ENCODE data around the gene PRICKLE4. TPM values are rescaled to one million over a fixed set of nuclear protein-coding genes. Genes with fewer than 3 reads are reported as not detected.

PRICKLE4 gene
- total and polyA plus RNA-seq, 2 experiments from 2014 or later = 2.1 TPM; not detected in 1

- H3K9me2 ChIP-seq (ENCODE audit: insufficient read depth) = no peaks in the 10 kb centered on the region
- peaks cover 4% of the 10 kb centered on the region; the same call in 1 of the 2 replicates for H3K4me1 ChIP-seq (ENCODE audit: insufficient read depth)
- no peak overlapping the region for H3K4me2 ChIP-seq (ENCODE audit: unreplicated experiment)
- H3K27ac ChIP-seq = no peak overlapping the region
- no peak overlapping the region for H2AFZ ChIP-seq
- H3F3A ChIP-seq (ENCODE audit: insufficient read depth) = peaks cover 16% of the 10 kb centered on the region
- no peaks in the 10 kb centered on the region for H4K20me1 ChIP-seq (ENCODE audit: insufficient read depth)
- peaks cover 33% of the 10 kb centered on the region for H3K79me2 ChIP-seq (ENCODE audit: insufficient read depth)
- WGBS, 2 experiments (ENCODE audit: low coverage in 1 of 2, low lambda C conversion rate in 2 of 2, missing lambda C conversion rate in 2 of 2) = 81 to 85% methylated on average over 3 of the region's 3 CpGs
- in situ Hi-C loops (cut with MboI) = no loop called here
- TF ChIP-seq EZH2 (IDR thresholded peaks at IDR 0.05; ENCODE audit: insufficient read depth, poor library complexity, severe bottlenecking) = no peak
- TF ChIP-seq EZH2phosphoT487 (IDR thresholded peaks at IDR 0.05; ENCODE audit: insufficient read depth, low read depth) = no peak
- H3K36me3 ChIP-seq (ENCODE audit: low read depth) = peaks cover 26% of the 10 kb centered on the region
- H3K9me3 ChIP-seq (ENCODE audit: low read depth) = no peaks in the 10 kb centered on the region
- no peak overlapping the region for H3K4me3 ChIP-seq
- no peak for DNase-seq
- H3K9ac ChIP-seq = no peak overlapping the region
- no peaks in the 10 kb centered on the region for H3K27me3 ChIP-seq (replicated peaks; ENCODE audit: insufficient read depth)
Observed at GRCh38 chr6:41789390-41789724, 8.8 kb downstream of the PRICKLE4 start.

- H3K4me2 ChIP-seq (ENCODE audit: unreplicated experiment) = no peak overlapping the region
- H3K4me3 ChIP-seq = no peak overlapping the region
- H2AFZ ChIP-seq = no peak overlapping the region
- peaks cover 26% of the 10 kb centered on the region for H3K36me3 ChIP-seq (ENCODE audit: low read depth)
- no peaks in the 10 kb centered on the region for H4K20me1 ChIP-seq (ENCODE audit: insufficient read depth)
- no peak for DNase-seq
- in situ Hi-C loops (cut with MboI) = no loop called here
- H3K27ac ChIP-seq = no peak overlapping the region
- no peaks in the 10 kb centered on the region for H3K27me3 ChIP-seq (replicated peaks; ENCODE audit: insufficient read depth)
- no peaks in the 10 kb centered on the region for H3K9me3 ChIP-seq (ENCODE audit: low read depth)
- no peak overlapping the region for H3K9ac ChIP-seq
- peaks cover 33% of the 10 kb centered on the region for H3K79me2 ChIP-seq (ENCODE audit: insufficient read depth)
- H3K9me2 ChIP-seq (ENCODE audit: insufficient read depth) = no peaks in the 10 kb centered on the region
- 94 to 97% methylated on average over 1 of the region's 1 CpG for WGBS, 2 experiments (ENCODE audit: low coverage in 1 of 2, low lambda C conversion rate in 2 of 2, missing lambda C conversion rate in 2 of 2)
- H3K4me1 ChIP-seq (ENCODE audit: insufficient read depth) = peaks cover 4% of the 10 kb centered on the region; the same call in 1 of the 2 replicates
- peaks cover 16% of the 10 kb centered on the region for H3F3A ChIP-seq (ENCODE audit: insufficient read depth)
- TF ChIP-seq EZH2 (IDR thresholded peaks at IDR 0.05; ENCODE audit: insufficient read depth, poor library complexity, severe bottlenecking) (no peak), EZH2phosphoT487 (IDR thresholded peaks at IDR 0.05; ENCODE audit: insufficient read depth, low read depth) (no peak)
Observed at GRCh38 chr6:41790045-41790444, 9.5 kb downstream of the PRICKLE4 start.

GRCh38 chr6:41791305-41791704, 10.7 kb downstream of the PRICKLE4 start:
- H3K36me3 ChIP-seq (ENCODE audit: low read depth) = peaks cover 26% of the 10 kb centered on the region

GRCh38 chr6:41791984-41792383, 11.4 kb downstream of the PRICKLE4 start:
- H3K4me2 ChIP-seq (ENCODE audit: unreplicated experiment) = no peak overlapping the region
- H3K4me3 ChIP-seq = no peak overlapping the region
- H3K27ac ChIP-seq = no peak overlapping the region
- 77 to 80% methylated on average over 4 of the region's 4 CpGs for WGBS, 2 experiments (ENCODE audit: low coverage in 1 of 2, low lambda C conversion rate in 2 of 2, missing lambda C conversion rate in 2 of 2)
- H3K79me2 ChIP-seq (ENCODE audit: insufficient read depth) = peaks cover 33% of the 10 kb centered on the region
- no peak for DNase-seq
- peaks cover 26% of the 10 kb centered on the region for H3K36me3 ChIP-seq (ENCODE audit: low read depth)
- H3F3A ChIP-seq (ENCODE audit: insufficient read depth) = peaks cover 16% of the 10 kb centered on the region
- no peak overlapping the region for H2AFZ ChIP-seq
- no peaks in the 10 kb centered on the region for H3K27me3 ChIP-seq (replicated peaks; ENCODE audit: insufficient read depth)
- TF ChIP-seq EZH2phosphoT487 (IDR thresholded peaks at IDR 0.05; ENCODE audit: insufficient read depth, low read depth) (no peak), EZH2 (IDR thresholded peaks at IDR 0.05; ENCODE audit: insufficient read depth, poor library complexity, severe bottlenecking) (no peak)
- no peak overlapping the region for H3K9ac ChIP-seq
- no peaks in the 10 kb centered on the region for H3K9me2 ChIP-seq (ENCODE audit: insufficient read depth)
- in situ Hi-C loops (cut with MboI) = no loop called here
- H3K4me1 ChIP-seq (ENCODE audit: insufficient read depth) = peaks cover 4% of the 10 kb centered on the region; the same call in 1 of the 2 replicates
- no peaks in the 10 kb centered on the region for H3K9me3 ChIP-seq (ENCODE audit: low read depth)
- no peaks in the 10 kb centered on the region for H4K20me1 ChIP-seq (ENCODE audit: insufficient read depth)

More at GRCh38 chr6:41791305-41791704, 10.7 kb downstream of the PRICKLE4 start:
- H3K79me2 ChIP-seq (ENCODE audit: insufficient read depth) = peaks cover 33% of the 10 kb centered on the region
- no peaks in the 10 kb centered on the region for H3K27me3 ChIP-seq (replicated peaks; ENCODE audit: insufficient read depth)
- no peaks in the 10 kb centered on the region for H4K20me1 ChIP-seq (ENCODE audit: insufficient read depth)
- H3K27ac ChIP-seq = no peak overlapping the region
- no peak overlapping the region for H2AFZ ChIP-seq
- peaks cover 16% of the 10 kb centered on the region for H3F3A ChIP-seq (ENCODE audit: insufficient read depth)
- WGBS, 2 experiments (ENCODE audit: low coverage in 1 of 2, low lambda C conversion rate in 2 of 2, missing lambda C conversion rate in 2 of 2) = 44 to 47% methylated on average over 1 of the region's 1 CpG
- in situ Hi-C loops (cut with MboI) = no loop called here
- H3K9ac ChIP-seq = no peak overlapping the region
- H3K4me1 ChIP-seq (ENCODE audit: insufficient read depth) = peaks cover 4% of the 10 kb centered on the region; the same call in 1 of the 2 replicates
- no peaks in the 10 kb centered on the region for H3K9me3 ChIP-seq (ENCODE audit: low read depth)
- H3K9me2 ChIP-seq (ENCODE audit: insufficient read depth) = no peaks in the 10 kb centered on the region
- TF ChIP-seq EZH2 (IDR thresholded peaks at IDR 0.05; ENCODE audit: insufficient read depth, poor library complexity, severe bottlenecking) = no peak
- TF ChIP-seq EZH2phosphoT487 (IDR thresholded peaks at IDR 0.05; ENCODE audit: insufficient read depth, low read depth) = no peak
- DNase-seq = no peak
- no peak overlapping the region for H3K4me3 ChIP-seq
- H3K4me2 ChIP-seq (ENCODE audit: unreplicated experiment) = no peak overlapping the region

GRCh38 chr6:41796474-41796873, 15.9 kb downstream of the PRICKLE4 start:
- WGBS, 2 experiments (ENCODE audit: low coverage in 1 of 2, low lambda C conversion rate in 2 of 2, missing lambda C conversion rate in 2 of 2) = 68 to 69% methylated on average over 2 of the region's 2 CpGs
- no peak for TF ChIP-seq EZH2phosphoT487 (IDR thresholded peaks at IDR 0.05; ENCODE audit: insufficient read depth, low read depth)
- no peak for TF ChIP-seq EZH2 (IDR thresholded peaks at IDR 0.05; ENCODE audit: insufficient read depth, poor library complexity, severe bottlenecking)
- H3K9me2 ChIP-seq (ENCODE audit: insufficient read depth) = no peaks in the 10 kb centered on the region
- no peak overlapping the region for H3K27ac ChIP-seq
- H4K20me1 ChIP-seq (ENCODE audit: insufficient read depth) = no peaks in the 10 kb centered on the region
- in situ Hi-C loops (cut with MboI) = no loop called here
- peaks cover 6% of the 10 kb centered on the region; the same call in 1 of the 2 replicates for H3K4me1 ChIP-seq (ENCODE audit: insufficient read depth)
- no peak overlapping the region for H3K4me2 ChIP-seq (ENCODE audit: unreplicated experiment)
- H3K27me3 ChIP-seq (replicated peaks; ENCODE audit: insufficient read depth) = no peaks in the 10 kb centered on the region
- DNase-seq = no peak
- H3K4me3 ChIP-seq = no peak overlapping the region
- peaks cover 3% of the 10 kb centered on the region; the same call in 1 of the 2 replicates for H3K36me3 ChIP-seq (ENCODE audit: low read depth)
- no peak overlapping the region for H2AFZ ChIP-seq
- H3K9ac ChIP-seq = no peak overlapping the region
- H3K9me3 ChIP-seq (ENCODE audit: low read depth) = no peaks in the 10 kb centered on the region
- no peaks in the 10 kb centered on the region for H3K79me2 ChIP-seq (ENCODE audit: insufficient read depth)
- peaks cover 2% of the 10 kb centered on the region; the same call in 1 of the 2 replicates for H3F3A ChIP-seq (ENCODE audit: insufficient read depth)

Measured in GM23248 (cell line).